ENCODE results near the gene ZDHHC11. TPM values are rescaled to one million over a fixed set of nuclear protein-coding genes. Genes with fewer than 3 reads are reported as not detected.
"Not testable (repeated sequence)": the region's sequence is repeated elsewhere in the genome, so short reads cannot be mapped to it uniquely, and the experiment has no call there.

ZDHHC11 gene
- total and polyA plus RNA-seq, 2 experiments from 2014 or later = 8.0 to 29.1 TPM

DNA sequence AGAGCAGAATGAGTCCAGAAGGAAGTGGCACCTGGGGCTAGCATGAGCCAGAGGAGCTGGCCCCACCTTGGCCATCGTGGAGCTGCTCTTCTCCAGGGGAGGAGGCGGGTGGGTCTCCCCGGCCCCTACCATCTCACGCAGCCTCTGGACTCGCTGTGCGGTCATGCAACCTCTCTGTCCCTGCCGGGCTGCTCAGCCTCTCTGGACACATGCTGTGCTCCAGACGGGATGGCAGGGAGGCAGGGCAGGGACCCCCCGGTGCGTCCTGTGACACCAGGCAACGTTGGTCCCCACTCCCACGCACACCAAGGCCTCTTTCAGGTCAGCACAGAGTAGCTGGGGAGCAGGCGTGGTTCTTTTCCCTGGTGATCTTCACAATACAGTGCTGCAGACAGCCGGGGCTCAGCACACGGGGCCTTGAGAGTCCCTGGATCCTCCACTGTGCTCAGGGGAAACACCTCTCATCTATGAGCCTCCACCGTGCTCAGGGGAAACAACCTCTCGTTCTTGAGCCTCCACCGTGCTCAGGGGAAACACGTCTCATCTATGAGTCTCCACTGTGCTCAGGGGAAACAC is 97.1 kb downstream of the ZDHHC11 start:
- H3K27ac ChIP-seq (ENCODE audit: low read depth); H3K36me3 ChIP-seq (ENCODE audit: insufficient read depth); H3F3A ChIP-seq (replicated peaks; ENCODE audit: low read depth); ATAC-seq; H3K4me3 ChIP-seq; H4K20me1 ChIP-seq (replicated peaks; ENCODE audit: insufficient read depth); H3K4me1 Mint-ChIP-seq; H3K9me2 ChIP-seq (ENCODE audit: insufficient read depth); H3K9me3 Mint-ChIP-seq; H3K4me1 ChIP-seq (ENCODE audit: insufficient read depth); DNase-seq (ENCODE audit: low spot score); H2AFZ ChIP-seq; H3K4me3 Mint-ChIP-seq; H3K4me2 ChIP-seq; H3K79me2 ChIP-seq (replicated peaks; ENCODE audit: insufficient read depth); H3K36me3 Mint-ChIP-seq (ENCODE audit: low read depth); H3K27me3 Mint-ChIP-seq (ENCODE audit: insufficient read depth, low read depth, poor library complexity); H3K27me3 ChIP-seq (ENCODE audit: insufficient read depth); H3K27ac Mint-ChIP-seq: not testable (repeated sequence)

GRCh38 chr5:752532-753115 is 98.2 kb downstream of the ZDHHC11 start:
- not testable (repeated sequence) for ATAC-seq; H3K27ac Mint-ChIP-seq; H3K4me2 ChIP-seq; H3K9me3 Mint-ChIP-seq; DNase-seq (ENCODE audit: low spot score); H4K20me1 ChIP-seq (replicated peaks; ENCODE audit: insufficient read depth); H3K27ac ChIP-seq (ENCODE audit: low read depth); H3K4me3 ChIP-seq; H3K4me3 Mint-ChIP-seq; H3K36me3 Mint-ChIP-seq (ENCODE audit: low read depth); H3K36me3 ChIP-seq (ENCODE audit: insufficient read depth); H2AFZ ChIP-seq; H3K27me3 Mint-ChIP-seq (ENCODE audit: insufficient read depth, low read depth, poor library complexity); H3K79me2 ChIP-seq (replicated peaks; ENCODE audit: insufficient read depth); H3K4me1 ChIP-seq (ENCODE audit: insufficient read depth); H3F3A ChIP-seq (replicated peaks; ENCODE audit: low read depth); H3K9me2 ChIP-seq (ENCODE audit: insufficient read depth); H3K4me1 Mint-ChIP-seq; H3K27me3 ChIP-seq (ENCODE audit: insufficient read depth)

GRCh38 chr5:751992-752391 is 98.8 kb downstream of the ZDHHC11 start:
- not testable (repeated sequence) for H3K27me3 Mint-ChIP-seq (ENCODE audit: insufficient read depth, low read depth, poor library complexity); DNase-seq (ENCODE audit: low spot score); H4K20me1 ChIP-seq (replicated peaks; ENCODE audit: insufficient read depth); H3K27ac Mint-ChIP-seq; H3K27ac ChIP-seq (ENCODE audit: low read depth); H3K4me3 ChIP-seq; H3K9me2 ChIP-seq (ENCODE audit: insufficient read depth); H3K79me2 ChIP-seq (replicated peaks; ENCODE audit: insufficient read depth); H3K4me3 Mint-ChIP-seq; H3K4me1 ChIP-seq (ENCODE audit: insufficient read depth); H3K27me3 ChIP-seq (ENCODE audit: insufficient read depth); ATAC-seq; H3K4me1 Mint-ChIP-seq; H3K4me2 ChIP-seq; H3K9me3 Mint-ChIP-seq; H3F3A ChIP-seq (replicated peaks; ENCODE audit: low read depth); H2AFZ ChIP-seq; H3K36me3 Mint-ChIP-seq (ENCODE audit: low read depth); H3K36me3 ChIP-seq (ENCODE audit: insufficient read depth)

GRCh38 chr5:751496-751895 is 99.3 kb downstream of the ZDHHC11 start:
- no peaks in the 10 kb centered on the region for H3K9me3 Mint-ChIP-seq
- no peak overlapping the region for H3K27ac Mint-ChIP-seq
- no peak for ATAC-seq
- TF ChIP-seq EZH2 (IDR thresholded peaks at IDR 0.05; ENCODE audit: low read depth, unreplicated experiment) = no peak
- TF ChIP-seq ZNF114 (CRISPR knock-in tag; IDR thresholded peaks at IDR 0.05) = no peak
- no peak for TF ChIP-seq EZH2phosphoT487 (IDR thresholded peaks at IDR 0.05; ENCODE audit: unreplicated experiment)
- TF ChIP-seq, protein P1, sequence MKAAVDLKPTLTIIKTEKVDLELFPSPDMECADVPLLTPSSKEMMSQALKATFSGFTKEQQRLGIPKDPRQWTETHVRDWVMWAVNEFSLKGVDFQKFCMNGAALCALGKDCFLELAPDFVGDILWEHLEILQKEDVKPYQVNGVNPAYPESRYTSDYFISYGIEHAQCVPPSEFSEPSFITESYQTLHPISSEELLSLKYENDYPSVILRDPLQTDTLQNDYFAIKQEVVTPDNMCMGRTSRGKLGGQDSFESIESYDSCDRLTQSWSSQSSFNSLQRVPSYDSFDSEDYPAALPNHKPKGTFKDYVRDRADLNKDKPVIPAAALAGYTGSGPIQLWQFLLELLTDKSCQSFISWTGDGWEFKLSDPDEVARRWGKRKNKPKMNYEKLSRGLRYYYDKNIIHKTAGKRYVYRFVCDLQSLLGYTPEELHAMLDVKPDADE (IDR thresholded peaks at IDR 0.05) = no peak
- TF ChIP-seq CTCF (conservative IDR thresholded peaks at IDR 0.05; ENCODE audit: low read depth in 2 of 2) = no peak
- TF ChIP-seq ZNF331 (CRISPR knock-in tag; IDR thresholded peaks at IDR 0.05; ENCODE audit: low read depth) = no peak
- TF ChIP-seq JUNB (IDR thresholded peaks at IDR 0.05; ENCODE audit: unreplicated experiment) = no peak
- TF ChIP-seq STAT1 (IDR thresholded peaks at IDR 0.05; ENCODE audit: unreplicated experiment) = no peak
- TF ChIP-seq NANOG (IDR thresholded peaks at IDR 0.05; ENCODE audit: borderline replicate concordance) = no peak

More at GRCh38 chr5:751496-751895, 99.3 kb downstream of the ZDHHC11 start:
- no peaks in the 10 kb centered on the region for H3K79me2 ChIP-seq (replicated peaks; ENCODE audit: insufficient read depth)
- H3K4me2 ChIP-seq = no peak overlapping the region
- Mint-ChIP-seq H3K36me3 (ENCODE audit: low read depth) (no peaks in the 10 kb centered on the region), H3K4me3 (no peak overlapping the region), H3K27me3 (ENCODE audit: insufficient read depth, low read depth, poor library complexity) (peaks cover 5% of the 10 kb centered on the region), H3K4me1 (no peaks in the 10 kb centered on the region)
- no peak overlapping the region for H3K4me3 ChIP-seq
- H3K9me2 ChIP-seq (ENCODE audit: insufficient read depth) = no peaks in the 10 kb centered on the region
- H3K27me3 ChIP-seq (ENCODE audit: insufficient read depth) = no peaks in the 10 kb centered on the region
- no peaks in the 10 kb centered on the region for H3K4me1 ChIP-seq (ENCODE audit: insufficient read depth)
- no peaks in the 10 kb centered on the region for H3F3A ChIP-seq (replicated peaks; ENCODE audit: low read depth)
- no peak overlapping the region for H3K27ac ChIP-seq (ENCODE audit: low read depth)
- H4K20me1 ChIP-seq (replicated peaks; ENCODE audit: insufficient read depth) = no peaks in the 10 kb centered on the region
- no peak for DNase-seq (ENCODE audit: low spot score)
- H2AFZ ChIP-seq = no peak overlapping the region
- H3K36me3 ChIP-seq (ENCODE audit: insufficient read depth) = no peaks in the 10 kb centered on the region
